HG03108 (cell line): ENCODE data around the gene FTH1.
"Not testable (repeated sequence)": the region's sequence is repeated elsewhere in the genome, so short reads cannot be mapped to it uniquely, and the experiment has no call there.

Experiments
- ATAC-seq: cut with Tn5 transposase; IDR thresholded peaks from one replicate; pipeline ENCODE4 v1.9.1; 2021; ENCODE audit warnings: moderate library complexity; ENCODE audit not compliant: unreplicated experiment

Gene FTH1

DNA sequence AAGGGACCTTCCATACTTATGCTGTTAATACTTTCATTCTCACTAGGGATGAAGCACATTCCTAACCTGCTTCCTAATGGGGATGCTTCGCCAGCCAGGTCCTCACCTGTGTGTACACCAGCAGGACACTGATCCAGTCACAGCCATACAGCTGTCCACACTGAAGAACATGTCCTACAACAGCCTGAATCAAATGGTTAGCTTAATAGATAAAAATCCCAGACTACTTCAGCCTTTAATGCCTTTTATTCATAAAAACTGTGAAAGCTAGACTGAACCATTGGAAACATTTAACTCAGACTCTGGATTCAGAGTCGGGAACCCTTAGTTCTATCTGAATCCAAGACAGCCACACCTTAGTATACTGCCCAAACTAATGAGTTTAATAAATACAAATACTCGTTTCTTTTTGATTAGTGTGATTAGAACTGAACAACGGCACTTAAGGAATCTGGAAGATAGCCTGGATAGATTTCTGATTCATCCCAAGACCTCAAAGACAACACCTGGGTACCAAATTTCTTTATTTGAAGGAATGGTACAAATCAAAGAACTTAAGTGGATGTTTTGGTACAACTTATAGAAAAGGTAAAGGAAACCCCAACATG lies 3.3 kb downstream of the FTH1 start:
- ATAC-seq = no peak

DNA sequence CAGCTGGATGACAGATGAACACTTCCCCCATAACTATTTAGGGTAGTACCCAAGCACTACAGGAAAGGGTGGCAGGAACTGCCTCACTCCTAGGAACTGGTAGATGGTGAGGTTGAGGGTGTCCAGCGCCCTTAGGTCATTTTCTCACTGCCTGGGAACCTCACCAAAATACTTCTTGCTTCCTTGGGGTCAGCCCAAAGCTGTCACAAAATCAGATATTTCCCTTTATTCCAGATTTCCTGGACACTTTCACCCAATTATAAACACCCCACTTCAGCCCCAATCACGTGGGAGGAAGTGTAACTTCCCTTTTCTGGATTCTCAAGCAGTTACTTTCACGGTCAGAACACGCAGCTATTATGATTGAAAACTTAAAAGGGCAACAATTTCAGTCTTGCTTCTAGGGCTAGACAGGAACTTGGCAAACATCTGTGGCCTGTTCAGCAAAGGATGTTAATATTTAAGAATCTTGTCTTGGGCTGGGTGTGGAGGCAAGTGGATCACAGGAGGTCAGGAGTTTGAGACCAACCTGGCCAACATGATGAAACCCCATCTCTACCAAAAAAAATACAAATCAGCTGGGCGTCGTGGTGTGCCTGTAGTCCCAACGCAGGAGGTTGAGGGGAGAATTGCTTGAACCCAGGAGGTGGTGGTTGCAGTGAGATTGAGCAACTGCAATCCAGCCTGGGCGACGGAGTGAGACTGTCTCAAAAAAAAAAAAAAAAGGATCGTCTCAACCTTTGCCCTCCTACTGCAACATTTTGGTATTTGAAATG lies 4.0 kb downstream of the FTH1 start:
- ATAC-seq = peak; percentile 24

DNA sequence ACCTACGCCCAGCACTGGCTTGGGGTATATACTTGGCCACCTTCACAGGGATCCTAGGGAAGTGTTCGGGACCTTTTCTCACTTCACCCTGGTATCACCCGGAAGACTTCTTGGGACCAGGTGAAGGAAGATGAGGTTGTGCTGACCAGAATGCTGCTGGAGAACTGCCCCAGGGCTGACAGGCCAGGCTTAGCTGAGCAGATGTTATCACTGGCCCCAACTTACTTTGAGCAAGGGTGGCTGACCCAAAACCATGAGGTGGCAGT lies 4.5 kb downstream of the FTH1 start:
- ATAC-seq = no peak

DNA sequence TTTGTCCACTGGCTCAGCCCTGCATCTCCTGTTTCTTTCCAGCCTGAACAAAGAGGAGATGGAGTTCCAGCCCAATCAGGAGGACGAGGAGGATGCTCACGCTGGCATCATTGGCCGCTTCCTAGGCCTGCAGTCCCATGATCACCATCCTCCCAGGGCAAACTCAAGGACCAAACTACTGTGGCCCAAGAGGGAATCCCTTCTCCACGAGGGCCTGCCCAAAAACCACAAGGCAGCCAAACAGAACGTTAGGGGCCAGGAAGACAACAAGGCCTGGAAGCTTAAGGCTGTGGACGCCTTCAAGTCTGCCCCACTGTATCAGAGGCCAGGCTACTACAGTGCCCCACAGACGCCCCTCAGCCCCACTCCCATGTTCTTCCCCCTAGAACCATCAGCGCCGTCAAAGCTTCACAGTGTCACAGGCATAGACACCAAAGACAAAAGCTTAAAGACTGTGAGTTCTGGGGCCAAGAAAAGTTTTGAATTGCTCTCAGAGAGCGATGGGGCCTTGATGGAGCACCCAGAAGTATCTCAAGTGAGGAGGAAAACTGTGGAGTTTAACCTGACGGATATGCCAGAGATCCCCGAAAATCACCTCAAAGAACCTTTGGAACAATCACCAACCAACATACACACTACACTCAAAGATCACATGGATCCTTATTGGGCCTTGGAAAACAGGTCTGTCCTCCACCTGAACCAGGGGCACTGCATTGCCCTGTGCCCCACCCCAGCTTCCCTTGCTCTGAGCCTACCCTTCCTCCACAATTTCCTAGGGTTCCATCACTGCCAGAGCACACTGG lies 5.0 kb downstream of the FTH1 start:
- ATAC-seq = no peak

DNA sequence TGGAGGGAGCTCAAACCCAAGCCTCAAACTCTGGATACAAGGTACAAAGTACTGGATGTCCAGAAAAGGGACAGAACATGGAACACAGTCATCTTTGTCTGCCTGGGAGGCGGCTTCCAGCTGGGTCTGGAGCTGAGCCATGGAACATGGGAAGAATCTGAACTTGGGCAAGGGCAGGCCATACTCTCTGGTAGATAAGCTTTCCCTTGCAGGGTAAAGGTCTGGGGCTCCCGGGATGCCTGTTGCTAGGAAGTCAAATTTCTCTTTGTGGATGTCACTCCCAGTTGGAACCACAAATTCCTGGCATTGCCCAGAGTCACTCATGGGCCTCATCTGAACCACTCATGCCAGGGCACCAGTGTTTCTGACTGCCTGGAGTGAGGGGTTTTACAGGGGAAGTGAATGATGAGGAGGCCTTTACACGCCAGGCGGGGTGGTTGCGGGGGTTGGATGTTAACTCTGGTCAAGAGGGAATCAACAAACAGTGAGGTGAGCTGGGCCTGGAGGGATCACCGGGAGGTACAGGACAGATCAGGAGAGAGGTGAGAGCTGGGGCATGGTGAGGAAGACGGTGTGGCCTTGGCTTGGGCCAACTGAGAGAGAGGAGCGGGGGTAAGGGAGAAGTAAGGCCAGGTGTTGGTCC lies 5.7 kb downstream of the FTH1 start:
- no peak for ATAC-seq

DNA sequence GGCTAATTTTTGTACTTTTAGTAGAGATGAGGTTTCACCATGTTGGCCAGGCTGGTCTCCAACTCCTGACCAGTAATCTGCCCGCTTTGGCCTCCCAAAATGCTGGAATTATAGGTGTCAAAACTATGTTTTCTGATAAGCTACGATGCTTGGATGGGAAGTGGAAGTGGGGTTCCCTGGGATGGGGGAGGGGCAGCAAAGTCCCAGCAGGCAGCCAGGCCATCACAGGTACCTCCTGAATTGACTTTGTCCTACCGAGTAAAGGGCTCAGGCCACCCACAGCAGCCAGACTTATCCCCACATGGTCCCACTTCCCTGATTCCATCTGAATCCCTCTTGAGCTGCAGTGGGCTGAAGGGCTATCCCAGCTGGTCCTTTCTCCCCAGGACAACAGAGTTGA lies 6.9 kb downstream of the FTH1 start:
- no peak for ATAC-seq

DNA sequence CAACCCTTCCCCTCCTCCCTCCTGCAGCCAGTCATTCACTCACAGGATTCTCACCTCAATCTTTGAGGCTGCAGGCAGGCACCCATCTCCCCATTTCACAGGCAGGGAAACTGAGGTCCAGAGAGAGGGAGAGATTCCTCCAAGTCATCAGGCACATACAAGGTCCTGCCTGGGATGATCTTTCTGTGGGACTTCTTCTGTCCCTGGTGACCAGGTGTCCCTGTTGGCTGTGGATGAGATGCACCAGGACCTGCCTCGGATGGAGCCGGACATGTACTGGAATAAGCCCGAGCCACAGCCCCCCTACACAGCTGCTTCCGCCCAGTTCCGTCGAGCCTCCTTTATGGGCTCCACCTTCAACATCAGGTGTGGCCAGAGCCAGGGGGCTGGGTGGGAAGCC lies 7.8 kb downstream of the FTH1 start:
- ATAC-seq = no peak

DNA sequence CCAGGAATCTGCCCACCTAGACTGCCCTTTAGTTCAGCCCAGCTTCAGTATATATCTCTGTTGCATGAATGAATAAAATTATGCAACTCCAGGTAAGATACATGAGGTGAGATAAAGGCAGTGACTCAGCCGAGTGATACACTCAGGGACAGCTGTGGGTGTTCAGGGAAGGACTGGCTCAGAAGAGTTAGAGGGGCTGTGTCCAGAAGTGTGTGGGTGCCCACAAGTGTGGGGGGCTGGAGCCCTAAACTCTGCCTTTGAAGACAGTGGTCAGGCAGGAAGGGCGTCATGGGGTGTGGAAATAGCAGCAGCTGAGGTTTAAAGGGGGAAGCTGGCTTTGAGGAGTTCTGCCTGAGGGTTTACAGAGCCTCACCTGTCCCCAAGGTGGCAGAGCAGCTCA lies 8.3 kb downstream of the FTH1 start:
- ATAC-seq = no peak

DNA sequence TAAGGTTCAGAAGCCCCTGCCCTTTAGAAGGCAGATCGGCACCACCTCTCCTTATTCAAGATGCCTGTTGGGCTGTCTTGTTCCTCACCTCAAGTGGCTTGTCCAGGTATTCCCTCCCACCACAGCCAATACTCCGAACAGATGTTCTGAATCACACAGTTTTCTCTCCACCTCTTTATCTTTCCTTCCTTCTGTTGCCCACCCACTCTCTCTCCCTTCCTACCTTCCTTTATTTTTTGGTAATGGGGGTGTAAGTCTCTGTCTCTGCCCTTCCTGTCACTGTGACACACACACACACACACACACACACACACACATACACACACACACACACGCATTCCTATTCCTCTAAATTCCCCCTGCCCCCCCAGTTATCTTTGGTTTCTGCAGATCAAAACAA lies 8.8 kb downstream of the FTH1 start:
- no peak for ATAC-seq

DNA sequence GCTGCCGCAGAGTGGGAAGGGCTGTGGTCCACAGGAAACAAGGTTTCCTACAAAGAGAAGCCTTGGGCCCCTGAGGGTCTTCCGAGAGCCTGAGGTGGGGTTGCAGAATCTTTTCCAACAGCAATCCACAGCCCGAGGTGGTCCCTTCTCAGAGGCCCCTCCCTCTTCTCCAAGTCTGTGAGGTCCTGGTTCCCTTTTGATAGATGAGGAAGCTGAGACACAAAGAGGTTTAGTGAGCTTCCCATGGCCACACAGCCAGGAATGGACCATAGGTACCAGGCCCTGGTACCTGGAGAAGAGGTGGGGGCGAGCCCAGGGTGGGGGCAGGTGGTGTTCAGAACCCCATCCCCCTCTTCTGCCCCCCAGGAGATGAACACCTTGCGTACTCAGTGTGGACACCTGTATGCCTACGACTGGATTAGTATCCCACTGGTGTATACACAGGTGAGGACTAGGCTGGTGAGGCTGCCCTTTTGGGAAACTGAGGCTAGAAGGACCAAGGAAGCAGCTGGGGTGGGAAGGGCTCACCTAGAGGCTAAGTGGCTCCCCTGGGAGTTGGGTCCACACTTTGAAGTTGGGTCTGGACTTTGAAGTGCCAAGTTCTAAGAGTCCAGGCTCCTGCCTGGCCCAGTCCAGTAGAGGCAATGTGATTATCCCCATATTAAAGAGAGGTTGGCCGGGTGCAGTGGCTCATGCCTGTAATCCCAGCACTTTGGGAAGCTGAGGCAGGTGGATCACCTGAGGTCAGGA lies 10.2 kb downstream of the FTH1 start:
- no peak for ATAC-seq

DNA sequence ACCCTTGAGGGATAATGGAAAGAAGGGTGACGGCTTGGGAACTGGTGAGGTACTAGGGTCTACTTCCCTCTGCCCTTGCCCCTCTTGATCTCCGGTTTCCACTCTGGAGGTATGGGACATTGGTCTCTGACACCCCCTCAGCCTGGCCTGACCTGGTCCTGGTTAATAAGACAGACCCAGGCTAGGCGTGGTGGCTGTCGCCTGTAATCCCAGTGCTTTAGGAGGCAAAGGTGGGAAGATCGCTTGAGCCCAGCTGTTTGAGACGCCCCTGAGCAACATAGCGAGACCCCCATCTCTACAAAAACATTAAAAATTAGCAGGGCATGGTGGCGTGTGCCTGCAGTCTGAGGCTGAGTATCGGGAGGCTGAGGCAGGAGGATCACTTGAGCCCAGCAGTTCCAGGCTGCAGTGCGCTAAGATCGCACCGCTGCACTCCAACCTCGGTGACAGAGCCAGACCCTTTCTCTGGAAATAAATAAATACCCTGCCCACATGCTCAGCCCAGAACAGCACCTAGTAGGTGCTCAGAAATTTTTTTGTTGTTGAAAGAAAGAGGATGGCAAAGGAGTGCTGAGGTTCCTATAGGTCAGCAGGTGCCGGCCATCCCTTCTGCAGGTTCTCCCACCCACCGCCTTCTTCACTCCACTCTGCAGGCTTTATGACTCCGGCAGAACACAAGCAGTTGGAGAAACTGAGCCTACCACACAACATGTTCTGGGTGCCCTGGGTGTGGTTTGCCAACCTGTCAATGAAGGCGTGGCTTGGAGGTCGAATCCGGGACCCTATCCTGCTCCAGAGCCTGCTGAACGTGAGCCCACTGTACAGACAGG lies 11.0 kb downstream of the FTH1 start:
- ATAC-seq = no peak

DNA sequence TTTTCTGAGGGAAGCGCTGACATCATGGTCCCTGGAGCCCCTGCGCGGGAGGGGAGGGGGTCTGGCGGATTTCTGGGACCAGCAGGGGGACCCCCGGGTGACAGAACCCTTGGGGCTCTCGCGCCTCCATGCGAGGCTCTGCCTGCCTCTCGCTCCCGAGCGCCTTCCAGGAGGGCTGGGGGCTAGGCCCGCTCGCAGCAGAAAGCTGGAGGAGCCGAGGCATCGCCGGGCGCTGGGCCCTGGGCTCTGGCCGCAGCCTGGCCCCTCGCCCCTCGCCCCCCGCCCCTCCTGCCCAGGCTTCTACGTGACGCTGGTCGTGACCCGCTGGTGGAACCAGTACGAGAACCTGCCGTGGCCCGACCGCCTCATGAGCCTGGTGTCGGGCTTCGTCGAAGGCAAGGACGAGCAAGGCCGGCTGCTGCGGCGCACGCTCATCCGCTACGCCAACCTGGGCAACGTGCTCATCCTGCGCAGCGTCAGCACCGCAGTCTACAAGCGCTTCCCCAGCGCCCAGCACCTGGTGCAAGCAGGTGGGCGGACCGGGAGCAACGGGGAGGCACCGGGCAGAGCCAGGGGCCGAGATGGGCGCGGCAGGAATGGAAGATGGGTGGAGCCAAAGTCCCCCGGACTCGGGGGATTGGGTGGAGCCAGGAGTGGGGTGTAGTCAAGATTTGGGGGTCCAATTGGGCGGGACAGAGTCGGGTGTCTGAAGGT lies 11.9 kb downstream of the FTH1 start:
- no peak for ATAC-seq

DNA sequence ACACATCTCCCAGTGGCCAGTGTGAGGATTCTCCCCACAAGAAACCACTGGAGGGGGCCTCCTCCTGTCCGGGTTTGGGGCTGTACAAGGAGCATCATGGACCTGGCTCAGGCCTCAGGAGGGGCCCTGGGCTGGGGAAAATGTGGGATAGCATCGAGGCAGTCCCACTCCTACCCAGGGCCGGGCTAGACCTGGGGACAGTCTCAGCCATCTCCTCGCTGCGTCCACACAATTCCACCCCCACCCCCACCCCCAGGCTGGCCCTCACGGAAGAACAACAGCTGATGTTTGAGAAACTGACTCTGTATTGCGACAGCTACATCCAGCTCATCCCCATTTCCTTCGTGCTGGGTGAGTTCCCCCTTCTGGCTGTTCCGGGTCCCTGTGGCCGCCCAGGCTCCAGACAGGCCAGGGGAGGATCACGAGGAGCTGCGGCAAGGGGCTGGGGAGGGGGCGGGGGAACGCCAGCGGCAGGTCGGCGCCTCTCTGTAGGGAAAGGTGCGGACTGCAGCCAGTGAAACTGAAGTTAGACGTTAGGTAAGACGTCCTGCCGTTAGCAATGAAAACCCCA lies 12.5 kb downstream of the FTH1 start:
- no peak for ATAC-seq

DNA sequence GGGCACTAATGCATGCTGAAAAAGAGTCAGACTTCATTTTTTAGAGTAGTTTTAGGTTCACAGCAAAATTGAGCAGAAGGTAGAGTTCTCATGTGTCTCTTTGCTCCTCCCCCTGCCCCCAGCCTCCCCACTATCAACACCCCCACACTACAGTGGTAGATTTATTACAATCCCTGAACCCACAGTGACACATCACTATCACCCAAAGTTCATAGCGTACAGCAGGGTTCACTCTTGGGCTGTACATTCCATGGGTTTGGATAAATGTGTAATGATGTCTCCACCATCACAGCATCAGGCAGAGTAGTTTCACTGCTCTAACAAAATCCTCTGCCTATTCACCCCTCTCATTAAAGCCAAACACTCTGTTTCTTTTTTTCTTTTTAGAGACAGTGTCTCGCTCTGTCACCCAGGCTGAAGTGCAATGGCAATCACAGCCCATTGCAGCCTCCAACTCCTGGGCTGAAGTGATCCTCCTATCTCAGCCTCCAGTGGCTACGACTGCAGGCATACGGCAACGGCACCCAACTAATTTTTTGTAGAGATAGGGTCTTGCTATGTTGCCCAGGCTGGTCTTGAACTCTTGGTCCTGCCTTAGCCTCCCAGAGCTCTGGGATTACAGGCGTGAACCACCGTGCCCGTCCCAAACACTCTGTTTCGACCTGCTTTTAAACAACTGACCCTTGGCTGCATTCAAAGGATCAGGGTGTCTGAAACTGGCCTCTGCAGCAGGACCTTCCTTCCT lies 13.2 kb downstream of the FTH1 start:
- no peak for ATAC-seq

DNA sequence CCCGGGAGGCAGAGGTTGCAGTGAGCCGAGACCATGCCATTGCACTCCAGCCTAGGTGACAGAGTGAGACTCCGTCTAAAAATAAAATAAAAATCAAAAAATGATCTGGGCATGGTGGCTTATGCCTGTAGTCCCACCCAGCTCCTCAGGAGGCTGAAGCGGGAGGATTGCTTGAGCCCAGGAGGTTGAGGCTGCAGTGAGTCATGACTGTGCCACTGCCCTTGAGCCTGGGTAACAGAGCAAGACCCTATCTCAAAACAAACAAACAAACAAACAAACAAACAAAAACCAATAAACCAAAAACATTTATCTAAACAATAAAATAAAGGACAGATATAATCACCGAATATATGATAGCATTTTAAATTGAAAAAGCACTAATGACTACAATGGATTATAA lies 13.8 kb downstream of the FTH1 start:
- ATAC-seq = not testable (repeated sequence)

DNA sequence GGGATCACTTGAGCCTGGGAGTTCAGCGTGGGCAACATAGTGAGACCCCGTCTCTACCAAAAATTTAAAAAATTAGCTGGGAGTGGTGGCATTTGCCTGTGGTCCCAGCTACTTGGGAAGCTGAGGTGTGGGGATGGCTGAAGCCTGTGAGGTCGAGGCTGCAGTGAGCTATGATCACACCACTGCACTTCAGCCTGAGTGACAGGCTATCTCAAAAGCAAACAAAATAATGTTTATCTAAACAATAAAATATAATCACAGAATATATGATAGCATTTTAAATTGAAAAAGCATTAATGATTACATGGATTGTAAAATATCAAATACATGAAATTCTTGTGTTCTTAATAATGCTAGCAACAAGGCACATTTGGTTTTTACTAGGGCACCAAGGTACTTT lies 14.6 kb downstream of the FTH1 start:
- ATAC-seq = no peak

DNA sequence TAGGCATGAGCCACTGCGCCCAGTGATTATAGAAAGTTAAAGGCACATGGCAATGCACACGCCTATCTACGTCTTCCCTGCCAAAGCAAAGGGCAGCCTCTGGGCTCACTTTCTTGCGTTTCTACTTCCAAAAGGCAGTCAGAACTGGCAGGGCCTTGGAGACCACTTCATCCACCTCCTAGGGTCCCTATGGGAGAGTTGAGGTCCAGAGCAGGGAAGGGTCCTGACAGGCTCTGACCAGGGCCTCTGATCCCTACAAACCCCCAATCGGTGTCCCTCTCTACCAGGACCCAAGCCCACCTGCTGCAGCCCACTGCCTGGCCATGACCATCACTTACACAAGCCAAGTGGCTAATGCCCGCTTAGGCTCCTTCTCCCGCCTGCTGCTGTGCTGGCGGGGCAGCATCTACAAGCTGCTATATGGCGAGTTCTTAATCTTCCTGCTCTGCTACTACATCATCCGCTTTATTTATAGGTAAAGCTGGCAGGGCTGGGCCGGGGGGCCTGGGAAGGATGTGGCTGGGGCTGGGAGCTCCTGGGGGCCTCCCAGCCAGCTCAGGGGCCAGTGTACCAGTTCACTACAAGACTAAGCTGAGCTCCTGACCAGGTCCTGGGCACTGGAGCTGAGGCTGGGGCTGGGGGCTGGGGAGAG lies 15.8 kb downstream of the FTH1 start:
- no peak for ATAC-seq

DNA sequence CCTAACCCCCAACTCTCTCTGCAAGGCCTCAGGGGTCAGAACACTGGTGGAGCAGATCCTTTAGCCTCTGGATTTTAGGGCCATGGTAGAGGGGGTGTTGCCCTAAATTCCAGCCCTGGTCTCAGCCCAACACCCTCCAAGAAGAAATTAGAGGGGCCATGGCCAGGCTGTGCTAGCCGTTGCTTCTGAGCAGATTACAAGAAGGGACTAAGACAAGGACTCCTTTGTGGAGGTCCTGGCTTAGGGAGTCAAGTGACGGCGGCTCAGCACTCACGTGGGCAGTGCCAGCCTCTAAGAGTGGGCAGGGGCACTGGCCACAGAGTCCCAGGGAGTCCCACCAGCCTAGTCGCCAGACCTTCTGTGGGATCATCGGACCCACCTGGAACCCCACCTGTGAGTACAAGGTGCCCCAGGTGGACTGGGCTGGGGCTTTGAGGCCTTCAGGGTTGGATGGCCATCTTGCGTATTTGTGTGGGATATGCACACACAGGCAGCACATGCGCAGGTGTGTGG lies 17.3 kb downstream of the FTH1 start, which contains the start of gene BEST1:
TSS of gene BEST1 (plus strand) at position 317 of the 513 bp plus-strand sequence. CDS start 1,456 bp downstream, outside the sequence.
- no peak for ATAC-seq
